ENCODE results near the gene NRCAM. TPM values are rescaled to one million over a fixed set of nuclear protein-coding genes. Genes with fewer than 3 reads are reported as not detected.
"Not testable (repeated sequence)": the region's sequence is repeated elsewhere in the genome, so short reads cannot be mapped to it uniquely, and the experiment has no call there.

The NRCAM gene
- polyA plus RNA-seq, 2 of the 4 experiments (the other 2 are of a cell fraction), result 129 to 210 TPM

- 88% methylated on average over 3 of the region's 3 CpGs for WGBS (ENCODE audit: missing lambda C conversion rate)
- POLR2A ChIA-PET, result no interaction called here
- DNase-seq (ENCODE audit: low read depth in 1 of 2, low spot score in 1 of 2) (no peak), ATAC-seq (no peak), FAIRE-seq (no peak)
- Histone ChIP-seq H3K9me3 (no peaks in the 10 kb centered on the region), H3K4me2 (no peak overlapping the region), H3K4me1 (peaks cover 40% of the 10 kb centered on the region), H3K4me3 (no peak overlapping the region), H3K27ac (no peak overlapping the region)
- TF ChIP-seq JUN (IDR thresholded peaks at IDR 0.05) (no peak), RAD21 (conservative IDR thresholded peaks at IDR 0.05 in 1 of 2, IDR thresholded peaks at IDR 0.05 in 1 of 2) (no peak), ATOH8 (CRISPR knock-in tag; IDR thresholded peaks at IDR 0.05; ENCODE audit: low read depth) (no peak), MAFK (IDR thresholded peaks at IDR 0.05; ENCODE audit: partially characterized antibody) (no peak), TP53 (CRISPR knock-in tag; IDR thresholded peaks at IDR 0.05) (no peak), TFCP2L1 (CRISPR knock-in tag; IDR thresholded peaks at IDR 0.05) (no peak), FOSL2 (IDR thresholded peaks at IDR 0.05) (no peak), FOSL2 (CRISPR knock-in tag; IDR thresholded peaks at IDR 0.05) (no peak), ZNF302 (CRISPR knock-in tag; IDR thresholded peaks at IDR 0.05) (no peak)
- CTCF ChIA-PET, result interaction anchor here (1.4 to 2.2 kb wide), 2 partner anchors 12 to 232 kb away, joined by 4 to 11 read pairs; no protein-coding TSS in a partner anchor
Measured at GRCh38 chr7:108265007-108265406, 191.2 kb downstream of the NRCAM start.

- Histone ChIP-seq H3K9me3 (no peaks in the 10 kb centered on the region), H3K27ac (no peak overlapping the region), H3K4me1 (peaks cover 25% of the 10 kb centered on the region), H3K4me2 (no peak overlapping the region), H3K4me3 (no peak overlapping the region)
- no peak for DNase-seq (ENCODE audit: low read depth in 1 of 2, low spot score in 1 of 2)
- no peak for ATAC-seq
- 80% methylated on average over 3 of the region's 3 CpGs for WGBS (ENCODE audit: missing lambda C conversion rate)
- no peak for FAIRE-seq
- POLR2A ChIA-PET, result interaction anchor here (0.6 kb wide), 1 partner anchor 1094 kb away, joined by 3 read pairs; no protein-coding TSS in a partner anchor
- no peak for TF ChIP-seq SMC3 (IDR thresholded peaks at IDR 0.05)
- no peak for TF ChIP-seq RNF2 (IDR thresholded peaks at IDR 0.05; ENCODE audit: borderline replicate concordance, low read depth)
- no peak for TF ChIP-seq CEBPB (IDR thresholded peaks at IDR 0.05)
- CTCF ChIA-PET, result no interaction called here
Measured at GRCh38 chr7:108263425-108263824, 192.8 kb downstream of the NRCAM start.

GRCh38 chr7:108261560-108262255 lies 194.5 kb downstream of the NRCAM start:
- Histone ChIP-seq H3K4me3 (no peak overlapping the region), H3K4me2 (no peak overlapping the region), H3K27ac (no peak overlapping the region), H3K4me1 (peaks cover 25% of the 10 kb centered on the region), H3K9me3 (no peaks in the 10 kb centered on the region)
- ChIA-PET CTCF (interaction anchor here (0.9 to 1.7 kb wide), 4 partner anchors 8 to 115 kb away, joined by 3 to 5 read pairs (median 3); no protein-coding TSS in a partner anchor), POLR2A (no interaction called here)
- 100% methylated on average over 1 of the region's 1 CpG for WGBS (ENCODE audit: missing lambda C conversion rate)
- peak in 1 of 2 experiments; percentile 31; a peak in 4 of 6 replicates for ATAC-seq
- FAIRE-seq, result no peak
- TF ChIP-seq ZFP36 (IDR thresholded peaks at IDR 0.05; ENCODE audit: borderline replicate concordance, partially characterized antibody) (no peak), HOXB13 (CRISPR knock-in tag; IDR thresholded peaks at IDR 0.05; ENCODE audit: low read depth) (no peak), FOXS1 (CRISPR knock-in tag; IDR thresholded peaks at IDR 0.05) (no peak), NR3C1 (IDR thresholded peaks at IDR 0.05) (no peak), EHF (CRISPR knock-in tag; IDR thresholded peaks at IDR 0.05) (no peak), CHD4 (IDR thresholded peaks at IDR 0.05; ENCODE audit: borderline replicate concordance) (no peak), POLR2A (IDR thresholded peaks at IDR 0.05; ENCODE audit: low read length) (no peak), HEYL (CRISPR knock-in tag; IDR thresholded peaks at IDR 0.05) (no peak), MAZ (IDR thresholded peaks at IDR 0.05; ENCODE audit: borderline replicate concordance, low read depth, low read length) (no peak), CTCF (IDR thresholded peaks at IDR 0.05) (no peak), MYC (IDR thresholded peaks at IDR 0.05; ENCODE audit: borderline replicate concordance, low read length) (no peak)
- no peak for DNase-seq (ENCODE audit: low read depth in 1 of 2, low spot score in 1 of 2)

- POLR2A ChIA-PET; H3K9me3 ChIP-seq; CTCF ChIA-PET; DNase-seq (ENCODE audit: low read depth in 1 of 2, low spot score in 1 of 2); H3K4me3 ChIP-seq; H3K4me2 ChIP-seq; ATAC-seq; FAIRE-seq; H3K27ac ChIP-seq: not testable (repeated sequence)
- peaks cover 25% of the 10 kb centered on the region for H3K4me1 ChIP-seq
- WGBS (ENCODE audit: missing lambda C conversion rate), result 96% methylated on average over 3 of the region's 3 CpGs
Measured at GRCh38 chr7:108259447-108259846, 196.8 kb downstream of the NRCAM start.
